H1 (cell line): Measurements from ENCODE around the gene FOXN3. TPM values are rescaled to one million over a fixed set of nuclear protein-coding genes. Genes with fewer than 3 reads are reported as not detected.

ENCODE experiments used
- ASH2L ChIP-seq: fragments of 200-600, 300-600 bp; sonication (generic); IDR thresholded peaks from one replicate; pipeline ENCODE4 v1.7.1; 2017; ENCODE audit warnings: low read length
- CEBPB ChIP-seq: IDR thresholded peaks from 2 replicates; pipeline ENCODE4 v1.6.1; 2012; ENCODE audit warnings: low read depth, low read length
- CREB1 ChIP-seq: IDR thresholded peaks from 2 replicates; pipeline ENCODE4 v1.6.1; 2012; ENCODE audit warnings: inconsistent platforms
- HDAC2 ChIP-seq, 2 experiments: fragments of 300-600 bp in 1 of 2; sonication (generic) in 1 of 2; IDR thresholded peaks; 2 replicates each; pipeline ENCODE4 v1.6.1; 2011 to 2012; ENCODE audit warnings: low read depth in 2 of 2, low read length in 2 of 2, mild to moderate bottlenecking in 2 of 2, moderate library complexity in 2 of 2, borderline replicate concordance in 1 of 2, inconsistent platforms in 1 of 2
- JUN ChIP-seq: IDR thresholded peaks from 2 replicates; pipeline ENCODE4 v1.6.1; 2011; ENCODE audit warnings: low read depth, mild to moderate bottlenecking, improper control_type of control experiment, low read length
- KDM5A ChIP-seq: fragments of 200-600 bp; IDR thresholded peaks from 2 replicates; pipeline ENCODE4 v1.7.1; 2012; ENCODE audit warnings: mild to moderate bottlenecking, low read length, inconsistent platforms, mixed read lengths
- SAP30 ChIP-seq: fragments of 300-600 bp; sonication (generic); IDR thresholded peaks from 2 replicates; pipeline ENCODE4 v1.7.1; 2012; ENCODE audit warnings: low read length, moderate library complexity, mild to moderate bottlenecking, inconsistent platforms; ENCODE audit not compliant: insufficient read depth, insufficient replicate concordance
- SIX5 ChIP-seq: IDR thresholded peaks from 2 replicates; pipeline ENCODE4 v1.6.1; 2011; ENCODE audit warnings: mild to moderate bottlenecking, low read depth, low read length
- SP1 ChIP-seq: IDR thresholded peaks from 2 replicates; pipeline ENCODE4 v1.6.1; 2011; ENCODE audit warnings: low read depth, low read length
- SRF ChIP-seq: IDR thresholded peaks from 2 replicates; pipeline ENCODE4 v1.6.1; 2011; ENCODE audit warnings: mild to moderate bottlenecking, low read depth, low read length, moderate library complexity
- SUZ12 ChIP-seq: fragments of 200-600 bp; sonication (generic); IDR thresholded peaks from 2 replicates; pipeline ENCODE4 v1.6.1; 2012; ENCODE audit warnings: mild to moderate bottlenecking, inconsistent platforms, low read length, moderate library complexity, mixed read lengths
- polyA plus RNA-seq, 7 experiments: library from polyadenylated mRNA; depleted of rRNA in 3 of 7; stranded (reverse) in 5 of 7; unstranded in 2 of 7; fragments of >200 nt in 5 of 7; fragments of 200-250 nt in 2 of 7; gene quantifications; 1 replicate in 5 of 7; 2 replicates in 1 of 7; 4 replicates in 1 of 7; pipeline versions ENCODE4 v1.2.1 to v1.2.3, GENCODE V29; 2011 to 2013; ENCODE audit warnings: missing spikeins in 2 of 7, mixed read lengths in 2 of 7
- total RNA-seq: library from RNA; stranded (reverse); fragmentation: NEBNext Ultra II Directional; extraction: Animal tissue kit (Norgen Biotek cat#: 25700); gene quantifications from 2 replicates; pipeline ENCODE4 v1.2.1, GENCODE V29; 2021
- TF ChIP-seq, protein P1 (sequence below), 3 experiments: IDR thresholded peaks; 1 replicate in 2 of 3; 2 replicates in 1 of 3; pipeline versions ENCODE4 v1.5.1 to v1.6.1; 2011; ENCODE audit warnings: low read length in 3 of 3, mild to moderate bottlenecking in 3 of 3, inconsistent platforms in 2 of 3, low read depth in 1 of 3, moderate library complexity in 1 of 3; ENCODE audit not compliant: insufficient read depth in 1 of 3; ENCODE audit errors: control extremely low read depth in 1 of 3

The FOXN3 gene
- total and polyA plus RNA-seq, 2 of the 8 experiments (the other 6 are each of a cell fraction or from before 2014, with no cell fraction given) = 52.6 to 178 TPM

DNA sequence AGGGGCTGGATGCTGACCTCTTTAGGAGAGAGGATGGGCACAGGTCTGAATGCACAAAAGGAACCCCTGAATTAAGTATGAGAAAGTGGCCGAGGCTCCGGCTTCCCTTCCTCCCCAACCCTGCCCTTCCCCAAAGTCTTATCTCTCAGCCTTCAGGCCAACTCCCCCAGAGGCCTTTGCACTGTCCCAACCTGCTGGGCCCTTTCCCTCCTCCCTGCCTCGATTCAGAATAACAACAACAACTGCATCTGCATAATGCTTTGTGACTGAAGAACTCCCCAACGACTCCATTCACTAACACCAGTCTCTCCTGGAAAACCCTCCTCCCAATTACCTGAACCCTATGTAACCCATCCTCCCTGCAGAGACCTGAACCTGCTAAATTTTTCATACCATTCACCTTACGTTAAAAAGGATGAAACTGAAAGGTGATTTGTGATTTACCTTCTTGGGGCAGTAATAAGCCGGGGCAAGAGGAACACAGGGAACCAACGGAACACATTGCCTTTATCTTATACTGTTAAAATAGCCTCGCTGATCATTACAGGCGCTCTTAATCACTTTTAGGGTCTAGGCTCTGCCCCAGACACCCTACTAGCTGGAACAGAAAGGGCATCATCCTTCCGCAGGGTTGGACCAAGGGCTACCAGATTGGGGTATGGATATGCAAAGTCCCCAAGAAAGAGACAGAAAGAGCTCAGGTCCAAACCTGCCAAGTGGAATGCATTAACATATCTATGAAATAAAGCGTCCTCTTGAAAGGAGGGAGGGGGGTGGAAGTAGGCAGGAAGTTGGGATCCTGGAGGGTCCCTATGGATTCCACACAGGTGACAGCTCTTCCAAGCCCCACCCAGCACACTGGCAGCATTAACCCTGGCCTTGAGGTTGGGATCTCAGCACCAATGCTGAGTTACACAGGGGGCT, 24.2 kb upstream of the FOXN3 start (continued):
- TF ChIP-seq, protein P1, sequence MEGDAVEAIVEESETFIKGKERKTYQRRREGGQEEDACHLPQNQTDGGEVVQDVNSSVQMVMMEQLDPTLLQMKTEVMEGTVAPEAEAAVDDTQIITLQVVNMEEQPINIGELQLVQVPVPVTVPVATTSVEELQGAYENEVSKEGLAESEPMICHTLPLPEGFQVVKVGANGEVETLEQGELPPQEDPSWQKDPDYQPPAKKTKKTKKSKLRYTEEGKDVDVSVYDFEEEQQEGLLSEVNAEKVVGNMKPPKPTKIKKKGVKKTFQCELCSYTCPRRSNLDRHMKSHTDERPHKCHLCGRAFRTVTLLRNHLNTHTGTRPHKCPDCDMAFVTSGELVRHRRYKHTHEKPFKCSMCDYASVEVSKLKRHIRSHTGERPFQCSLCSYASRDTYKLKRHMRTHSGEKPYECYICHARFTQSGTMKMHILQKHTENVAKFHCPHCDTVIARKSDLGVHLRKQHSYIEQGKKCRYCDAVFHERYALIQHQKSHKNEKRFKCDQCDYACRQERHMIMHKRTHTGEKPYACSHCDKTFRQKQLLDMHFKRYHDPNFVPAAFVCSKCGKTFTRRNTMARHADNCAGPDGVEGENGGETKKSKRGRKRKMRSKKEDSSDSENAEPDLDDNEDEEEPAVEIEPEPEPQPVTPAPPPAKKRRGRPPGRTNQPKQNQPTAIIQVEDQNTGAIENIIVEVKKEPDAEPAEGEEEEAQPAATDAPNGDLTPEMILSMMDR (IDR thresholded peaks at IDR 0.05; ENCODE audit: control extremely low read depth in 1 of 3, insufficient read depth in 1 of 3, low read depth in 1 of 3, low read length in 3 of 3) = no peak
- TF ChIP-seq KDM5A (no peak), SP1 (peak; percentile 45; the same call in 1 of the 2 replicates), CEBPB (no peak), SAP30 (no peak), HDAC2 (IDR thresholded peaks at IDR 0.05; ENCODE audit: borderline replicate concordance in 1 of 2, low read depth in 2 of 2, low read length in 2 of 2) (peak in 1 of 2 experiments; percentile 96; a peak in 2 of 4 replicates), SIX5 (no peak), JUN (no peak), CREB1 (peak; percentile 6; the same call in 1 of the 2 replicates), SUZ12 (no peak), SRF (no peak), ASH2L (peak; percentile 77)
